Measurements from ENCODE around the gene SPPL2B. TPM values are rescaled to one million over a fixed set of nuclear protein-coding genes. Genes with fewer than 3 reads are reported as not detected.
"Not testable (repeated sequence)": the region's sequence is repeated elsewhere in the genome, so short reads cannot be mapped to it uniquely, and the experiment has no call there.

The SPPL2B gene
- total and polyA plus RNA-seq, 9 of the 15 experiments (the other 6 are each of a cell fraction or from before 2014, with no cell fraction given) = 0.20 to 81.2 (median 15.1) TPM

DNA sequence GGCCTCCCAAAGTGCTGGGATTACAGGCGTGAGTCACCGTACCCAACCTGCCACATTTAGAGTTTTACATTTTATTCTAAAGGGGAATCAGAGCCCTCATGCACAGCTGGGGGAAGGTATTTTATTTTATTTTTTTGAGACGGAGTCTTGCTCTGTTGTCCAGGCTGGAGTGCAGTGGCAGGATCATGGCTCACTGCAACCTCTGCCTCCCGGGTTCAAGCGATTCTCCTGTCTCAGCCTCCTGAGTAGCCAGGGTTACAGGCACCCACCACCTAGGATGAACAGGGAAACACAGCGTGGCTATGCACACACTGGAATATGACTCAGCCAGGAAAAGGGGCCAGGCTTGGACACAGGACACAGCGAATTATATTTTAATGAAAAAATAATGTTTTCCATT is 68.7 kb downstream of the SPPL2B start:
- H3K79me2 ChIP-seq (ENCODE audit: control insufficient read depth, insufficient read depth, low read length); H4K20me1 ChIP-seq (replicated peaks; ENCODE audit: control insufficient read depth, insufficient read depth, low read length); H2AFZ ChIP-seq (ENCODE audit: low read depth, low read length); H3K9me3 ChIP-seq (replicated peaks; ENCODE audit: control insufficient read depth, insufficient read depth, low read depth, low read length); H3K4me3 ChIP-seq; H3K27me3 ChIP-seq (ENCODE audit: control insufficient read depth in 2 of 2, insufficient read depth in 2 of 2, low read length in 2 of 2); H3K9ac ChIP-seq (ENCODE audit: insufficient read depth in 1 of 2, low read depth in 2 of 2, low read length in 2 of 2); H3K4me2 ChIP-seq (ENCODE audit: insufficient read depth, low read length); H3K9me1 ChIP-seq (ENCODE audit: control insufficient read depth, insufficient read depth, low read length); H3K36me3 ChIP-seq (ENCODE audit: control insufficient read depth, insufficient read depth, low read length); ATAC-seq; POLR2A ChIA-PET; FAIRE-seq; H3K27ac ChIP-seq (ENCODE audit: extremely low read depth, low read depth, low read length); BruUV-seq (replicated peaks); DNase-seq (ENCODE audit: extremely low read depth in 1 of 4, low spot score in 3 of 4): not testable (repeated sequence)
- peak; percentile 70 for TF ChIP-seq ZNF121 (CRISPR knock-in tag; conservative IDR thresholded peaks at IDR 0.05)
- peak; percentile 30 for TF ChIP-seq ZNF146 (CRISPR knock-in tag; IDR thresholded peaks at IDR 0.05; ENCODE audit: unreplicated experiment)
- CTCF ChIA-PET (ENCODE audit: low intra/inter-chr PET ratio) = interaction anchor here (0.6 kb wide), 1 partner anchor 1450 kb away, joined by 4 read pairs; no protein-coding TSS in a partner anchor
- in situ Hi-C loops (cut with MboI) = loop anchor here (5.0 kb wide), 1 partner anchor 160 kb away; the partner anchor contains the start of genes PLEKHJ1 and SF3A2
- peaks cover 0 to 22% of the 10 kb centered on the region in 2 experiments; a peak in 3 of 5 replicates for H3K4me1 ChIP-seq (replicated peaks in 1 of 2; ENCODE audit: control insufficient read depth in 2 of 2, insufficient read depth in 2 of 2, low read length in 2 of 2)
- intact Hi-C loops (cut with micrococcal nuclease) = loop anchor here (10.0 kb wide), 1 partner anchor 218 kb away; no protein-coding TSS in a partner anchor
- 62% methylated on average over 7 of the region's 7 CpGs for WGBS (ENCODE audit: insufficient coverage, low coverage, missing lambda C conversion rate)

DNA sequence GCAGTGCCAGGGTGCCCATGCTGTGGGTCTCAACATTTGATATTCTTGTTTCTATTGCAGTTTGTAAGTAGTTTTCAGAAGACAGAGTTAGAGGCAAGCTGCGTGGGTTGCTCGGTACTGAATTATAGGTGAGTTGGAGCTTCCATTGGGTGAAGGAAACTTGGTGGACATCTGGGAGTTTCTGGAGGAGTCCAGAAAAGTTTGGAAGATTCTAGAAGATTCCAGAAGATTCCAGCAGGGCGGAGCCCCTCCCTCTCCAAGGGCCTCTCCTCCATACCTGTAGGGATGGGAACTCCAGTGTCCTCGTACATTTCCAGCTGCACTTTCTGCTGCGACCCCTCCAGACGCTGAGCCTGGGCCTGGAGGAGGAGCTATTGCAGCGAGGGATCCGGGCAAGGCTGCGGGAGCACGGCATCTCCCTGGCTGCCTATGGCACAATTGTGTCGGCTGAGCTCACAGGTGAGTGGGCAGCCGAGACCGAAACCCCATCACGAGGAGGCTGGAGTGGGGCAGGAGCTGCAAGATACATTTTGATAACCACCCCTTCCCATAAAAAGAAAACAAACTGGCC is 70.3 kb downstream of the SPPL2B start:
- Histone ChIP-seq H3K4me1 (replicated peaks in 1 of 2; ENCODE audit: control insufficient read depth in 2 of 2, insufficient read depth in 2 of 2, low read length in 2 of 2) (peaks cover 0 to 29% of the 10 kb centered on the region in 2 experiments; a peak in 3 of 5 replicates), H3K27me3 (ENCODE audit: control insufficient read depth in 2 of 2, insufficient read depth in 2 of 2, low read length in 2 of 2) (no peaks in the 10 kb centered on the region), H2AFZ (ENCODE audit: low read depth, low read length) (no peak overlapping the region), H3K27ac (ENCODE audit: extremely low read depth, low read depth, low read length) (no peak overlapping the region), H3K4me3 (no peak overlapping the region), H3K9me1 (ENCODE audit: control insufficient read depth, insufficient read depth, low read length) (no peaks in the 10 kb centered on the region), H4K20me1 (replicated peaks; ENCODE audit: control insufficient read depth, insufficient read depth, low read length) (no peaks in the 10 kb centered on the region), H3K9me3 (replicated peaks; ENCODE audit: control insufficient read depth, insufficient read depth, low read depth, low read length) (no peaks in the 10 kb centered on the region; the same call in 1 of the 2 replicates), H3K36me3 (ENCODE audit: control insufficient read depth, insufficient read depth, low read length) (no peaks in the 10 kb centered on the region), H3K79me2 (ENCODE audit: control insufficient read depth, insufficient read depth, low read length) (no peaks in the 10 kb centered on the region), H3K4me2 (ENCODE audit: insufficient read depth, low read length) (no peak overlapping the region), H3K9ac (ENCODE audit: insufficient read depth in 1 of 2, low read depth in 2 of 2, low read length in 2 of 2) (0 out of 4 replicates have a peak overlapping the region, but pooled peaks of 1 of the 2 experiments have one; percentile 27)
- BruUV-seq (replicated peaks) = no TSS peak
- in situ Hi-C loops (cut with MboI) = loop anchor here (5.0 kb wide), 1 partner anchor 162 kb away; the partner anchor contains the start of genes PLEKHJ1 and SF3A2
- intact Hi-C loops (cut with micrococcal nuclease) = loop anchor here (10.0 kb wide), 1 partner anchor 216 kb away; no protein-coding TSS in a partner anchor
- DNase-seq (ENCODE audit: extremely low read depth in 1 of 4, low spot score in 3 of 4) (no peak), ATAC-seq (no peak), FAIRE-seq (no peak)
- WGBS (ENCODE audit: insufficient coverage, low coverage, missing lambda C conversion rate) = 76% methylated on average over 12 of the region's 14 CpGs
- CTCF ChIA-PET (ENCODE audit: low intra/inter-chr PET ratio) = no interaction called here
- POLR2A ChIA-PET = interaction anchor here (0.5 to 0.6 kb wide), 3 partner anchors 134 to 651 kb away, joined by 3 read pairs; no protein-coding TSS in a partner anchor
- TF ChIP-seq EP300 (IDR thresholded peaks at IDR 0.05; ENCODE audit: low read length) = peak; percentile 56; the same call in 1 of the 2 replicates
- TF ChIP-seq, protein P1, sequence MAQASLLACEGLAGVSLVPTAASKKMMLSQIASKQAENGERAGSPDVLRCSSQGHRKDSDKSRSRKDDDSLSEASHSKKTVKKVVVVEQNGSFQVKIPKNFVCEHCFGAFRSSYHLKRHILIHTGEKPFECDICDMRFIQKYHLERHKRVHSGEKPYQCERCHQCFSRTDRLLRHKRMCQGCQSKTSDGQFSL (CRISPR knock-in tag; IDR thresholded peaks at IDR 0.05) = no peak
- TF ChIP-seq, protein P1 (tag; IDR thresholded peaks at IDR 0.05) = no peak
- TF ChIP-seq, protein P2, sequence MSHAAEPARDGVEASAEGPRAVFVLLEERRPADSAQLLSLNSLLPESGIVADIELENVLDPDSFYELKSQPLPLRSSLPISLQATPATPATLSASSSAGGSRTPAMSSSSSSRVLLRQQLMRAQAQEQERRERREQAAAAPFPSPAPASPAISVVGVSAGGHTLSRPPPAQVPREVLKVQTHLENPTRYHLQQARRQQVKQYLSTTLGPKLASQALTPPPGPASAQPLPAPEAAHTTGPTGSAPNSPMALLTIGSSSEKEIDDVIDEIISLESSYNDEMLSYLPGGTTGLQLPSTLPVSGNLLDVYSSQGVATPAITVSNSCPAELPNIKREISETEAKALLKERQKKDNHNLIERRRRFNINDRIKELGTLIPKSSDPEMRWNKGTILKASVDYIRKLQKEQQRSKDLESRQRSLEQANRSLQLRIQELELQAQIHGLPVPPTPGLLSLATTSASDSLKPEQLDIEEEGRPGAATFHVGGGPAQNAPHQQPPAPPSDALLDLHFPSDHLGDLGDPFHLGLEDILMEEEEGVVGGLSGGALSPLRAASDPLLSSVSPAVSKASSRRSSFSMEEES (CRISPR knock-in tag; IDR thresholded peaks at IDR 0.05) = no peak
- TF ChIP-seq, protein P3, sequence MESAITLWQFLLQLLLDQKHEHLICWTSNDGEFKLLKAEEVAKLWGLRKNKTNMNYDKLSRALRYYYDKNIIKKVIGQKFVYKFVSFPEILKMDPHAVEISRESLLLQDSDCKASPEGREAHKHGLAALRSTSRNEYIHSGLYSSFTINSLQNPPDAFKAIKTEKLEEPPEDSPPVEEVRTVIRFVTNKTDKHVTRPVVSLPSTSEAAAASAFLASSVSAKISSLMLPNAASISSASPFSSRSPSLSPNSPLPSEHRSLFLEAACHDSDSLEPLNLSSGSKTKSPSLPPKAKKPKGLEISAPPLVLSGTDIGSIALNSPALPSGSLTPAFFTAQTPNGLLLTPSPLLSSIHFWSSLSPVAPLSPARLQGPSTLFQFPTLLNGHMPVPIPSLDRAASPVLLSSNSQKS (CRISPR knock-in tag; IDR thresholded peaks at IDR 0.05) = no peak
- TF ChIP-seq, protein P4, sequence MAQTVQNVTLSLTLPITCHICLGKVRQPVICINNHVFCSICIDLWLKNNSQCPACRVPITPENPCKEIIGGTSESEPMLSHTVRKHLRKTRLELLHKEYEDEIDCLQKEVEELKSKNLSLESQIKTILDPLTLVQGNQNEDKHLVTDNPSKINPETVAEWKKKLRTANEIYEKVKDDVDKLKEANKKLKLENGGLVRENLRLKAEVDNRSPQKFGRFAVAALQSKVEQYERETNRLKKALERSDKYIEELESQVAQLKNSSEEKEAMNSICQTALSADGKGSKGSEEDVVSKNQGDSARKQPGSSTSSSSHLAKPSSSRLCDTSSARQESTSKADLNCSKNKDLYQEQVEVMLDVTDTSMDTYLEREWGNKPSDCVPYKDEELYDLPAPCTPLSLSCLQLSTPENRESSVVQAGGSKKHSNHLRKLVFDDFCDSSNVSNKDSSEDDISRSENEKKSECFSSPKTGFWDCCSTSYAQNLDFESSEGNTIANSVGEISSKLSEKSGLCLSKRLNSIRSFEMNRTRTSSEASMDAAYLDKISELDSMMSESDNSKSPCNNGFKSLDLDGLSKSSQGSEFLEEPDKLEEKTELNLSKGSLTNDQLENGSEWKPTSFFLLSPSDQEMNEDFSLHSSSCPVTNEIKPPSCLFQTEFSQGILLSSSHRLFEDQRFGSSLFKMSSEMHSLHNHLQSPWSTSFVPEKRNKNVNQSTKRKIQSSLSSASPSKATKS (CRISPR knock-in tag; IDR thresholded peaks at IDR 0.05) = no peak

Data from K562 (cell line).